OCI-LY7 (cell line): ENCODE data around the gene SLC25A33. TPM values are rescaled to one million over a fixed set of nuclear protein-coding genes. Genes with fewer than 3 reads are reported as not detected.

Experiments
- BruUV-seq: library from RNA; stranded (reverse); fragments of 400-500 nt; replicated peaks from 2 replicates; lab custom pipeline; 2021; lab: Mats Ljungman, UMichigan
- CTCF ChIA-PET: fragments of 300-600 bp; sonication (Branson Sonifier 250); formaldehyde crosslinking; loops from one replicate; lab custom pipeline; 2022; ENCODE audit warnings: antibody characterized with exemption; ENCODE audit not compliant: unreplicated experiment; lab: Charles Lee
- POLR2A ChIA-PET: fragments of 300-600 bp; sonication (Branson Sonifier 250); formaldehyde crosslinking; loops from one replicate; lab custom pipeline; 2022; ENCODE audit warnings: antibody characterized with exemption; lab: Charles Lee
- DNase-seq: peaks from one replicate; pipeline ENCODE4 v3.0.0-alpha.2; 2015; ENCODE audit warnings: low spot score
- H2AFZ ChIP-seq: fragments of 200-600 bp; sonication (generic), shearing (Covaris generic); 2 replicates; pipeline ENCODE4 v1.6.1; 2014; ENCODE audit warnings: mild to moderate bottlenecking, antibody characterized with exemption, low read length, moderate library complexity
- H3K27ac ChIP-seq: fragments of 200-600 bp; sonication (generic); 2 replicates; pipeline ENCODE4 v1.5.1; 2014; ENCODE audit warnings: mixed run types, low read depth, mild to moderate bottlenecking, moderate library complexity, low read length, inconsistent platforms; ENCODE audit not compliant: poor library complexity, severe bottlenecking
- H3K36me3 ChIP-seq: fragments of 200-600 bp; sonication (generic); 2 replicates; pipeline ENCODE4 v1.6.1; 2014; ENCODE audit warnings: mild to moderate bottlenecking, antibody characterized with exemption, low read length, moderate library complexity, mixed read lengths; ENCODE audit not compliant: insufficient read depth
- H3K4me1 ChIP-seq: fragments of 200-600 bp; sonication (generic); 2 replicates; pipeline ENCODE4 v1.5.1; 2014; ENCODE audit warnings: mild to moderate bottlenecking, low read length; ENCODE audit not compliant: insufficient read depth, poor library complexity, severe bottlenecking
- H3K4me2 ChIP-seq: fragments of 200-600 bp; sonication (generic); 2 replicates; pipeline ENCODE4 v1.6.1; 2014; ENCODE audit warnings: mild to moderate bottlenecking, low read length
- H3K4me3 ChIP-seq: fragments of 200-600 bp; sonication (generic); 2 replicates; pipeline ENCODE4 v1.5.1; 2014; ENCODE audit warnings: mild to moderate bottlenecking, low read depth, low read length; ENCODE audit not compliant: poor library complexity, severe bottlenecking
- H3K79me2 ChIP-seq: fragments of 200-600 bp; sonication (generic); 2 replicates; pipeline ENCODE4 v1.6.1; 2016; ENCODE audit warnings: low read depth, mild to moderate bottlenecking, low read length, moderate library complexity, mixed read lengths; ENCODE audit not compliant: insufficient read depth
- H3K9me2 ChIP-seq: fragments of 200-600 bp; sonication (generic); 2 replicates; pipeline ENCODE4 v1.6.1; 2016; ENCODE audit warnings: mild to moderate bottlenecking, low read length, mixed read lengths; ENCODE audit not compliant: insufficient read depth
- H3K9me3 ChIP-seq: fragments of 200-600 bp; sonication (generic); 2 replicates; pipeline ENCODE4 v1.6.1; 2014; ENCODE audit warnings: mild to moderate bottlenecking, mixed run types, low read length, mixed read lengths
- H4K20me1 ChIP-seq: fragments of 200-600 bp; sonication (generic); 2 replicates; pipeline ENCODE4 v1.6.1; 2014; ENCODE audit warnings: mild to moderate bottlenecking, antibody characterized with exemption, low read length, moderate library complexity, mixed read lengths; ENCODE audit not compliant: insufficient read depth
- EZH2phosphoT487 ChIP-seq: fragments of 200-600 bp; sonication (generic); IDR thresholded peaks from 2 replicates; pipeline ENCODE4 v1.6.1; 2018; ENCODE audit warnings: low read depth, borderline replicate concordance, mild to moderate bottlenecking, mixed run types, antibody characterized with exemption, low read length, moderate library complexity, mixed read lengths
- intact Hi-C: fragments of 100-400 bp; cut with micrococcal nuclease; formaldehyde crosslinking; loops from one replicate; pipeline ENCODE4 v1.10.0; 2022; ENCODE audit not compliant: unreplicated experiment
- total RNA-seq, 2 experiments: library from RNA; depleted of rRNA in 1 of 2; stranded (reverse); fragments of >200 nt in 1 of 2; shearing (Covaris generic) in 1 of 2; gene quantifications; 2 replicates each; pipeline ENCODE4 v1.2.3, GENCODE V29; 2014 to 2022
- TF ChIP-seq, protein P1 (sequence below): fragments of 200-600 bp; sonication (generic); conservative IDR thresholded peaks from 2 replicates; pipeline ENCODE4 v1.5.1; 2014; ENCODE audit warnings: mild to moderate bottlenecking, antibody characterized with exemption, low read length, moderate library complexity, mixed read lengths

SLC25A33 gene
- total RNA-seq, 2 experiments from 2014 or later, result 15.1 to 16.5 TPM

DNA sequence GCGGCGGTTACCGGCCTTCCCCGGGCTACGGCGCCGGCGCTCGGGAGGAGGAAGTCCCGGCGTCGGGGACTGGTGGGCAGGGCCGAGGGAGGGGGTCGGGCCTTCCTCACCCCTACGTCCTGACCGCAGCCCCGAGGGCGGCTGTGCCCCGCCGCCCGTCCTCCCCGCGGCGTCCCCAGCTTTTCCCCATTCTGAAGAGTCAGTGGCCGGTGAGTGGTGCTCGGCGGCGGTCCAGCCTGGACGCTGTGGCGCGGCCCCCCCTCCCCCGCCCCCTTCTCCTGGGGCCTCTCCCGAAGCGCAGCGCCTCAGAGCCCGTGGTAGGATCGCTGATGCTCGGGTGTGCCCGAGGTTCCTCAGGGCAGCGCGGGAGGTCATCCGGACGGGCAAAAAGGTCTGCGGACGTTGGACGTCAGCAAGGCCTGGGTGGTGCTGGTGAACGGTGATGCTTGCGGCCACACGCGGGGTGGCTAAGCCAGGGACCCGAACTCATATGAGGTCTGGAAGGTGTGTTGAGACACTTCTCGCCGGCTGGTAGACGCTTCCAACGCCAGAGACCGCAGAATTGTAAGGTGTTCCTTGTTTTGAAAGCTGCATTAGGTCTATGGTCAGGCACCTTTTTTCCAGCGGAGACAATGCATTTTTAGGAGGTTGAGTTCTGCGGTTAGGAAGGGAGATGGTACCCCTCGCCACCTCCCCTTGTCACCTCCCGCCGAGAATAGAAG, 725 bp downstream of the SLC25A33 start:
- Histone ChIP-seq H3K9me2 (no peaks in the 10 kb centered on the region), H3K79me2 (peaks cover 52% of the 10 kb centered on the region), H4K20me1 (peaks cover 11% of the 10 kb centered on the region; the same call in 1 of the 2 replicates), H2AFZ (no peak overlapping the region), H3K9me3 (no peaks in the 10 kb centered on the region), H3K4me1 (peaks cover 23% of the 10 kb centered on the region), H3K4me3 (peak overlapping the region; percentile 98), H3K36me3 (peaks cover 17% of the 10 kb centered on the region), H3K4me2 (peak overlapping the region; percentile 81), H3K27ac (peak overlapping the region; percentile 59)
- DNase-seq, result peak; percentile 65
- ChIA-PET POLR2A (interaction anchor here (0.6 to 1.5 kb wide), 5 partner anchors 11 to 19 kb away, joined by 3 to 7 read pairs (median 3); no protein-coding TSS in a partner anchor), CTCF (no interaction called here)
- TF ChIP-seq, protein P1, sequence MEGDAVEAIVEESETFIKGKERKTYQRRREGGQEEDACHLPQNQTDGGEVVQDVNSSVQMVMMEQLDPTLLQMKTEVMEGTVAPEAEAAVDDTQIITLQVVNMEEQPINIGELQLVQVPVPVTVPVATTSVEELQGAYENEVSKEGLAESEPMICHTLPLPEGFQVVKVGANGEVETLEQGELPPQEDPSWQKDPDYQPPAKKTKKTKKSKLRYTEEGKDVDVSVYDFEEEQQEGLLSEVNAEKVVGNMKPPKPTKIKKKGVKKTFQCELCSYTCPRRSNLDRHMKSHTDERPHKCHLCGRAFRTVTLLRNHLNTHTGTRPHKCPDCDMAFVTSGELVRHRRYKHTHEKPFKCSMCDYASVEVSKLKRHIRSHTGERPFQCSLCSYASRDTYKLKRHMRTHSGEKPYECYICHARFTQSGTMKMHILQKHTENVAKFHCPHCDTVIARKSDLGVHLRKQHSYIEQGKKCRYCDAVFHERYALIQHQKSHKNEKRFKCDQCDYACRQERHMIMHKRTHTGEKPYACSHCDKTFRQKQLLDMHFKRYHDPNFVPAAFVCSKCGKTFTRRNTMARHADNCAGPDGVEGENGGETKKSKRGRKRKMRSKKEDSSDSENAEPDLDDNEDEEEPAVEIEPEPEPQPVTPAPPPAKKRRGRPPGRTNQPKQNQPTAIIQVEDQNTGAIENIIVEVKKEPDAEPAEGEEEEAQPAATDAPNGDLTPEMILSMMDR, result no peak
- TF ChIP-seq EZH2phosphoT487, result no peak
- BruUV-seq, result no TSS peak
- intact Hi-C loops, result loop anchor here (1.0 to 5.0 kb wide), 4 partner anchors 21 to 48 kb away; partner anchors contain the start of gene TMEM201

DNA sequence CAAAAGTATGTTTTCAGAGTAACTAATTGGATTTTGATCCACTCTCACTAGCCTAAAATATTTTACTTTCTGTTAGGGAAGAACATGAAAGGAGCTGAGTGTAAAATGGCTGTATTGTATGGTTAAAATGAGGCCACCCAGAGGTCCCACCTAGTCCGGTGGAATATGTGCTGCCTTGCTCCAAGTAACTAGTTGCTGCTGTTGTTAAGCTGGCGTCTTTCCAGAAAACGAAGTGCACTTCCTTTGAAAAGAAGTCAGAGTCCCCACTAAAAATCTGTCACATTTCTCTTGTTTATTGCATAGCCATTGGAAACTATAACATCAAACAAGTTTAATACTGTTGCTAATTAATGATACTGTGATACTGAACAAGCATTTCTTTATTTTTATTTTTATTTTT, 3.2 kb downstream of the SLC25A33 start:
- Histone ChIP-seq H3K36me3 (peaks cover 28% of the 10 kb centered on the region), H3K79me2 (peaks cover 73% of the 10 kb centered on the region), H3K4me1 (peaks cover 28% of the 10 kb centered on the region), H3K4me3 (no peak overlapping the region), H2AFZ (no peak overlapping the region), H3K9me3 (no peaks in the 10 kb centered on the region), H4K20me1 (peaks cover 11% of the 10 kb centered on the region; the same call in 1 of the 2 replicates), H3K9me2 (no peaks in the 10 kb centered on the region), H3K4me2 (peak overlapping the region; percentile 81; the same call in 1 of the 2 replicates), H3K27ac (no peak overlapping the region)
- BruUV-seq, result no TSS peak
- TF ChIP-seq EZH2phosphoT487, result no peak
- TF ChIP-seq, protein P1, result no peak
- no peak for DNase-seq
- CTCF ChIA-PET, result no interaction called here
- POLR2A ChIA-PET, result interaction anchor here (0.7 to 0.9 kb wide), 3 partner anchors 16 to 19 kb away, joined by 3 to 4 read pairs (median 3); no protein-coding TSS in a partner anchor
- intact Hi-C loops, result no loop called here

DNA sequence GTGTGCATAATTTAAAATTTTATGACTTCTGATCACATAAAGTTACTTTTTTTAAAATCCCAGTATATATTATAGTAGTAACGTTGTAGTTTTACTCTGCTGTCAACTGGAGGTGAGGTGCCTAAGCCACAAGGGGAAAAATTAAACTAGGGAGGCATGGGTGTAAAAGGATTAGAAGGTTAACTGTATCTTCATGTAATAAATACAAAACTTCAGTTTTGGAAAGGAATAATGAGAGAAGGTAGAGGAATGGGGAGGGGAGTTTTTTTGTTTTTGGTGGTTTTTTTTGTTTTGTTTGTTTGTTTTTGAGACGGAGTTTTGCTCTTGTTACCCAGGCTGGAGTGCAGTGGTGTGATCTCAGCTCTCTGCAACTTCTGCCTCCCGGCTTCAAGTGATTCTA, 5.7 kb downstream of the SLC25A33 start:
- no peak overlapping the region for H3K27ac ChIP-seq
- POLR2A ChIA-PET, result interaction anchor here (1.7 kb wide), 1 partner anchor 13 kb away, joined by 5 read pairs; no protein-coding TSS in a partner anchor
- DNase-seq, result no peak
- peaks cover 12% of the 10 kb centered on the region for H3K4me1 ChIP-seq
- intact Hi-C loops, result no loop called here
- BruUV-seq, result no TSS peak
- no peaks in the 10 kb centered on the region for H3K9me3 ChIP-seq
- no peaks in the 10 kb centered on the region for H3K9me2 ChIP-seq
- no peak overlapping the region for H3K4me3 ChIP-seq
- no peak for TF ChIP-seq EZH2phosphoT487
- H3K4me2 ChIP-seq, result no peak overlapping the region
- H4K20me1 ChIP-seq, result peaks cover 11% of the 10 kb centered on the region; the same call in 1 of the 2 replicates
- H2AFZ ChIP-seq, result no peak overlapping the region
- H3K36me3 ChIP-seq, result peaks cover 51% of the 10 kb centered on the region
- CTCF ChIA-PET, result no interaction called here
- peaks cover 96% of the 10 kb centered on the region for H3K79me2 ChIP-seq
